HEK293 (cell line): ENCODE measurements around the gene TREH.

Experiments used
- CTCF ChIA-PET: fragments of 350-600 bp; formaldehyde crosslinking; extraction: SDS; loops from one replicate; lab custom pipeline; 2021; ENCODE audit warnings: antibody characterized with exemption; lab: Yijun Ruan, JAX
- POLR2A ChIA-PET: fragments of 300-600 bp; formaldehyde crosslinking; extraction: SDS; loops from one replicate; lab custom pipeline; 2020; ENCODE audit warnings: antibody characterized with exemption, inconsistent platforms; lab: Yijun Ruan, JAX
- H3K27ac ChIP-seq: fragments of 200-500 bp; sonication (Bioruptor generic); 2 replicates; pipeline ENCODE4 v1.5.1; 2014; ENCODE audit warnings: low read depth, low read length, control low read depth, inconsistent platforms; ENCODE audit errors: extremely low read depth
- H3K36me3 ChIP-seq, 2 experiments: fragments of 200-500 bp in 1 of 2; sonication (Bioruptor generic) in 1 of 2; 1 replicate in 1 of 2; 2 replicates in 1 of 2; pipeline ENCODE4 v1.5.1; 2014 to 2017; ENCODE audit warnings: inconsistent platforms in 2 of 2, low read length in 2 of 2; ENCODE audit not compliant: control insufficient read depth in 2 of 2, insufficient read depth in 1 of 2
- H3K4me1 ChIP-seq: fragments of 200-500 bp; sonication (Bioruptor generic); 2 replicates; pipeline ENCODE4 v1.5.1; 2014; ENCODE audit warnings: mild to moderate bottlenecking, low read length, inconsistent platforms; ENCODE audit not compliant: control insufficient read depth, insufficient read depth
- H3K4me3 ChIP-seq: 2 replicates; pipeline ENCODE4 v1.5.1; 2011; ENCODE audit warnings: low read depth, mild to moderate bottlenecking, control low read depth, low read length, moderate library complexity
- H3K9me3 ChIP-seq: fragments of 200-500 bp; sonication (Bioruptor generic); 2 replicates; pipeline ENCODE4 v1.5.1; 2014; ENCODE audit warnings: low read depth, low read length, inconsistent platforms; ENCODE audit not compliant: control insufficient read depth, insufficient read depth
- HOXC10 ChIP-seq: sonication (generic); formaldehyde crosslinking; IDR thresholded peaks from 2 replicates; pipeline ENCODE4 v1.8.1; 2023; ENCODE audit warnings: mild to moderate bottlenecking, missing genetic modification reagents
- SP2 ChIP-seq: fragments of 450-650 bp; formaldehyde crosslinking; IDR thresholded peaks from 2 replicates; pipeline ENCODE4 v1.5.1; 2016; ENCODE audit warnings: missing biosample characterization, missing genetic modification characterization
- ZIC2 ChIP-seq: fragments of 450-650 bp; formaldehyde crosslinking; IDR thresholded peaks from 2 replicates; pipeline ENCODE4 v1.5.1; 2016; ENCODE audit warnings: missing biosample characterization, missing genetic modification characterization
- ZNF112 ChIP-seq: fragments of 450-650 bp; formaldehyde crosslinking; IDR thresholded peaks from 2 replicates; pipeline ENCODE4 v1.5.0; 2017; ENCODE audit warnings: missing biosample characterization, missing genetic modification characterization
- ZNF121 ChIP-seq: fragments of 450-650 bp; formaldehyde crosslinking; IDR thresholded peaks from 2 replicates; pipeline ENCODE4 v1.5.1; 2016; ENCODE audit warnings: missing biosample characterization, missing genetic modification characterization
- ZNF138 ChIP-seq: fragments of 450-650 bp; formaldehyde crosslinking; IDR thresholded peaks from 2 replicates; pipeline ENCODE4 v1.5.1; 2016; ENCODE audit warnings: missing biosample characterization, missing genetic modification characterization, borderline replicate concordance
- ZNF2 ChIP-seq: fragments of 450-650 bp; formaldehyde crosslinking; IDR thresholded peaks from 2 replicates; pipeline ENCODE4 v1.5.1; 2016; ENCODE audit warnings: missing biosample characterization, missing genetic modification characterization
- ZNF266 ChIP-seq: fragments of 450-650 bp; formaldehyde crosslinking; IDR thresholded peaks from 2 replicates; pipeline ENCODE4 v1.5.1; 2016; ENCODE audit warnings: missing biosample characterization, missing genetic modification characterization, low read depth
- ZNF623 ChIP-seq: fragments of 450-650 bp; formaldehyde crosslinking; IDR thresholded peaks from 2 replicates; pipeline ENCODE4 v1.5.1; 2016; ENCODE audit warnings: missing biosample characterization, missing genetic modification characterization
- ZNF792 ChIP-seq: fragments of 450-650 bp; formaldehyde crosslinking; IDR thresholded peaks from 2 replicates; pipeline ENCODE4 v1.5.1; 2016; ENCODE audit warnings: missing biosample characterization, missing genetic modification characterization
- TF ChIP-seq, protein P1 (sequence below): fragments of 450-650 bp; formaldehyde crosslinking; IDR thresholded peaks from 2 replicates; pipeline ENCODE4 v1.5.1; 2016; ENCODE audit warnings: missing biosample characterization, missing genetic modification characterization
- TF ChIP-seq, protein P2 (sequence below): fragments of 450-650 bp; formaldehyde crosslinking; IDR thresholded peaks from 2 replicates; pipeline ENCODE4 v1.5.1; 2016; ENCODE audit warnings: missing biosample characterization, missing genetic modification characterization, low read depth
- TF ChIP-seq, protein P3 (sequence below): fragments of 450-650 bp; formaldehyde crosslinking; IDR thresholded peaks from 2 replicates; pipeline ENCODE4 v1.5.1; 2017; ENCODE audit warnings: missing biosample characterization, missing genetic modification characterization

The TREH gene

DNA sequence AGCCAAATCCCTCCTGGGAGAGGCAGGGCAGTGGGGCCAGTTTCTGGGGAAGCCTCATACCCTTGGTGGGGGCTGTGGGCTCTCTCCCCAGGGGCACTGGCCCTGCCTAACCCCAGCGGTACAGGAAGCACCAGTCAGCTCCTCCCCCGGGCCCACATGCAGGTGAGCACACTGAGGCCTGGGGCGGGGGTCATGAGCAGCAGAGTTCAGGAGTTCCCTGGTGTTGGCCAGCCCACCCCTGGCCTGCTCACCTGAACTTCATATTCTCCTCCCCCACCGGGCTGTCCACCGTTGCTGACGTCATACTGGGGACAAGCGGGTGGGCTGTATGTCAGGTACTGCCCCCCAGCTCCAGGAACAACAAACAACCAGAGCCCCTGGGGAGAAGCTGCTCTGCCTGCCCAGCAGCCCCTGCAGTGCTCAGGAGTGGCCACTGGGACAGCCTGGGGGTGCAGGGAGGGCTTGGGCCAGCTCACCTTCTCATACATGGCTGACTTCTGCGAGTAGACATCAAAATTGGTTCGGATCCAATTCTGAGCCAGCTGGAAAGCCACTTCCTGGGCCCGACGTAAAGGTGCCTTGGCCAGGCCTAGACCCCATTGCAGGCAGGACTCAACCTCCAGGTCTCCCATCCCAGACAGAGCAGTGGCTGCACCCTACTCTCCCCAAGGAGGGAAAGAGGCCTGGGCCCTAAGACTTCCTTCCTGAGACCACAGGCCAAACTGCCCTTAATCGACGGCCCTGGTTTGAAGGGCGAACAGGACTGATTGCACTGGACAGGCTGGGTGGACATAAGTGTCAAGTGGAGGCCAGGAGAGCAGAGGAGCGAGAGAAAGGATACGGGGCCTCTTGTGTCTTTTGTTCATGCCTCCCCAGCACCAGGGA, 20.8 kb downstream of the TREH start:
- Histone ChIP-seq H3K9me3 (no peaks in the 10 kb centered on the region), H3K27ac (no peak overlapping the region), H3K36me3 (peaks cover 0 to 29% of the 10 kb centered on the region in 2 experiments; a peak in 1 of 3 replicates), H3K4me1 (no peaks in the 10 kb centered on the region), H3K4me3 (no peak overlapping the region)
- POLR2A ChIA-PET: interaction anchor here (0.9 to 1.9 kb wide), 3 partner anchors 24 to 50 kb away, joined by 3 to 4 read pairs (median 4); no protein-coding TSS in a partner anchor
- TF ChIP-seq, protein P1, sequence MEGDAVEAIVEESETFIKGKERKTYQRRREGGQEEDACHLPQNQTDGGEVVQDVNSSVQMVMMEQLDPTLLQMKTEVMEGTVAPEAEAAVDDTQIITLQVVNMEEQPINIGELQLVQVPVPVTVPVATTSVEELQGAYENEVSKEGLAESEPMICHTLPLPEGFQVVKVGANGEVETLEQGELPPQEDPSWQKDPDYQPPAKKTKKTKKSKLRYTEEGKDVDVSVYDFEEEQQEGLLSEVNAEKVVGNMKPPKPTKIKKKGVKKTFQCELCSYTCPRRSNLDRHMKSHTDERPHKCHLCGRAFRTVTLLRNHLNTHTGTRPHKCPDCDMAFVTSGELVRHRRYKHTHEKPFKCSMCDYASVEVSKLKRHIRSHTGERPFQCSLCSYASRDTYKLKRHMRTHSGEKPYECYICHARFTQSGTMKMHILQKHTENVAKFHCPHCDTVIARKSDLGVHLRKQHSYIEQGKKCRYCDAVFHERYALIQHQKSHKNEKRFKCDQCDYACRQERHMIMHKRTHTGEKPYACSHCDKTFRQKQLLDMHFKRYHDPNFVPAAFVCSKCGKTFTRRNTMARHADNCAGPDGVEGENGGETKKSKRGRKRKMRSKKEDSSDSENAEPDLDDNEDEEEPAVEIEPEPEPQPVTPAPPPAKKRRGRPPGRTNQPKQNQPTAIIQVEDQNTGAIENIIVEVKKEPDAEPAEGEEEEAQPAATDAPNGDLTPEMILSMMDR (tag by site-specific recombination): peak; percentile 38; the same call in 1 of the 2 replicates
- TF ChIP-seq, protein P2, sequence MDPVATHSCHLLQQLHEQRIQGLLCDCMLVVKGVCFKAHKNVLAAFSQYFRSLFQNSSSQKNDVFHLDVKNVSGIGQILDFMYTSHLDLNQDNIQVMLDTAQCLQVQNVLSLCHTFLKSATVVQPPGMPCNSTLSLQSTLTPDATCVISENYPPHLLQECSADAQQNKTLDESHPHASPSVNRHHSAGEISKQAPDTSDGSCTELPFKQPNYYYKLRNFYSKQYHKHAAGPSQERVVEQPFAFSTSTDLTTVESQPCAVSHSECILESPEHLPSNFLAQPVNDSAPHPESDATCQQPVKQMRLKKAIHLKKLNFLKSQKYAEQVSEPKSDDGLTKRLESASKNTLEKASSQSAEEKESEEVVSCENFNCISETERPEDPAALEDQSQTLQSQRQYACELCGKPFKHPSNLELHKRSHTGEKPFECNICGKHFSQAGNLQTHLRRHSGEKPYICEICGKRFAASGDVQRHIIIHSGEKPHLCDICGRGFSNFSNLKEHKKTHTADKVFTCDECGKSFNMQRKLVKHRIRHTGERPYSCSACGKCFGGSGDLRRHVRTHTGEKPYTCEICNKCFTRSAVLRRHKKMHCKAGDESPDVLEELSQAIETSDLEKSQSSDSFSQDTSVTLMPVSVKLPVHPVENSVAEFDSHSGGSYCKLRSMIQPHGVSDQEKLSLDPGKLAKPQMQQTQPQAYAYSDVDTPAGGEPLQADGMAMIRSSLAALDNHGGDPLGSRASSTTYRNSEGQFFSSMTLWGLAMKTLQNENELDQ (tag by site-specific recombination): no peak
- TF ChIP-seq ZIC2 (tag by site-specific recombination) (peak; percentile 94), ZNF121 (tag by site-specific recombination) (no peak)
- CTCF ChIA-PET: interaction anchor here (0.5 to 5.4 kb wide), 19 partner anchors 11 to 298 kb away, joined by 3 to 43 read pairs (median 5); partner anchors contain the start of gene PHLDB1

DNA sequence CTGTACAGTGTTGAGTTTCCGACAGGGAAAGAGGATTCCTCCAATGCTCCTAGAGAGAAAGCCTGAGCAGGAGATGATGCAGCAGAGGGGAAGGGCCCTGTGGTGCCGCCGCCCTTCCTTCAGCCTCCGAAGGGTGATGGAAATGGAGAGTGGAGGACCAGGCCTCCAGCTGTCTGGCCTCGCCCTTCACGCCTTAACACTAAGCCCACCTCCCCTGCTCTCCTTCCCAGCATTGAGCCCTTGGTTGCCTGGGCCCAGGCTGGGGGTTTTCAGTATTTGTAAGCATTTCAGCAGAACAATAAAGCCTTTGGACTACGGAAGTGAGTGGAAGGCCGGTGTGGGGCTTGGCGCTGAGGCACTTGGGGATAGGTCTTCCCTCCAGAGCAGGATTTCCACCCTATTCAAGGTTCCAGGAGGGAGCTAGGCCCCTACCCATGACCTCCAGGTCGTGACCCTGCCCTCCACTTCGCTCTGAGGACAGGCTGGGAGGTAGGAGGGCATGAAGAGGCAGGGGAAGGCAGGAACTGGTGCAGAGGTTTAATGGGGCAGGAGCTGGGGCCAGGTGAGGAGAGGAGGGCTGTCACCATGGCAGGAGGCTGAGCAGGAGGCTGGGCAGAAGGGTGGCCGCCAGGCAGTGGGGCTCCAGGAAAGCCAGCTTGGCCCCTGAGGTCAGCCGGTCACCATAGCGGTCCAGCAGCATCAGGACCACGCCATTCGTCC, 21.6 kb downstream of the TREH start:
- ChIA-PET POLR2A (interaction anchor here (0.9 to 1.9 kb wide), 3 partner anchors 23 to 49 kb away, joined by 3 to 4 read pairs (median 4); no protein-coding TSS in a partner anchor), CTCF (interaction anchor here (0.6 to 5.4 kb wide), 13 partner anchors 12 to 75 kb away, joined by 3 to 43 read pairs (median 4); partner anchors contain the start of gene PHLDB1)
- Histone ChIP-seq H3K36me3 (peaks cover 0 to 37% of the 10 kb centered on the region in 2 experiments; a peak in 1 of 3 replicates), H3K9me3 (no peaks in the 10 kb centered on the region), H3K4me1 (no peaks in the 10 kb centered on the region), H3K27ac (no peak overlapping the region), H3K4me3 (no peak overlapping the region)
- TF ChIP-seq HOXC10 (CRISPR knock-in tag) (no peak), ZNF266 (tag by site-specific recombination) (no peak), ZNF2 (no peak), SP2 (tag by site-specific recombination) (no peak), ZNF792 (tag by site-specific recombination) (no peak), ZNF138 (tag by site-specific recombination) (no peak), ZNF623 (tag by site-specific recombination) (no peak), ZNF112 (tag by site-specific recombination) (no peak)
- TF ChIP-seq, protein P2 (tag by site-specific recombination): no peak
- TF ChIP-seq, protein P3, sequence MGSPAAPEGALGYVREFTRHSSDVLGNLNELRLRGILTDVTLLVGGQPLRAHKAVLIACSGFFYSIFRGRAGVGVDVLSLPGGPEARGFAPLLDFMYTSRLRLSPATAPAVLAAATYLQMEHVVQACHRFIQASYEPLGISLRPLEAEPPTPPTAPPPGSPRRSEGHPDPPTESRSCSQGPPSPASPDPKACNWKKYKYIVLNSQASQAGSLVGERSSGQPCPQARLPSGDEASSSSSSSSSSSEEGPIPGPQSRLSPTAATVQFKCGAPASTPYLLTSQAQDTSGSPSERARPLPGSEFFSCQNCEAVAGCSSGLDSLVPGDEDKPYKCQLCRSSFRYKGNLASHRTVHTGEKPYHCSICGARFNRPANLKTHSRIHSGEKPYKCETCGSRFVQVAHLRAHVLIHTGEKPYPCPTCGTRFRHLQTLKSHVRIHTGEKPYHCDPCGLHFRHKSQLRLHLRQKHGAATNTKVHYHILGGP (tag by site-specific recombination): no peak
